SK-N-SH (cell line): ENCODE measurements around the gene U2AF1L4. TPM values are rescaled to one million over a fixed set of nuclear protein-coding genes. Genes with fewer than 3 reads are reported as not detected.
A peak's percentile ranks its signal among the peaks of the same experiment; 100 is the strongest.

Experiments
- CTCF ChIA-PET: fragments of 300-600, 350-600 bp; formaldehyde crosslinking; extraction: SDS; loops from one replicate; lab custom pipeline; 2021; lab: Yijun Ruan, JAX
- POLR2A ChIA-PET: fragments of 350-600 bp; sonication (Branson Sonifier 250); formaldehyde crosslinking; extraction: SDS; loops from one replicate; lab custom pipeline; 2020; ENCODE audit warnings: antibody characterized with exemption, inconsistent platforms; lab: Yijun Ruan, JAX
- DNase-seq: peaks from one replicate; pipeline ENCODE4 v3.0.0; 2012
- H2AFZ ChIP-seq: fragments of 200-600 bp; sonication (generic); 2 replicates; pipeline ENCODE4 v1.8.1; 2016; ENCODE audit warnings: antibody characterized with exemption, mild to moderate bottlenecking, low read depth
- H3F3A ChIP-seq: fragments of 200-600 bp; sonication (generic); replicated peaks from 2 replicates; pipeline ENCODE3; 2016; ENCODE audit warnings: antibody characterized with exemption, mild to moderate bottlenecking; ENCODE audit not compliant: insufficient read depth
- H3K27ac ChIP-seq, 2 experiments: fragments of 200-500 bp in 1 of 2; fragments of 200-600 bp in 1 of 2; sonication (Bioruptor generic) in 1 of 2; sonication (generic), shearing (Covaris generic) in 1 of 2; 2 replicates each; pipeline versions ENCODE4 v1.5.1 to v1.6.1; 2014 to 2016; ENCODE audit warnings: low read depth in 2 of 2, inconsistent platforms in 1 of 2, low read length in 1 of 2, mild to moderate bottlenecking in 1 of 2, mixed read lengths in 1 of 2
- H3K27me3 ChIP-seq: fragments of 200-600 bp; sonication (generic), shearing (Covaris generic); 2 replicates; pipeline ENCODE4 v1.6.1; 2016; ENCODE audit warnings: mixed run types; ENCODE audit not compliant: insufficient read depth
- H3K36me3 ChIP-seq, 2 experiments: fragments of 200-500 bp in 1 of 2; fragments of 200-600 bp in 1 of 2; sonication (Bioruptor generic) in 1 of 2; sonication (generic) in 1 of 2; replicated peaks in 1 of 2; 2 replicates each; pipeline versions ENCODE3 to v1.5.1; 2014 to 2016; ENCODE audit warnings: low read length in 1 of 2, mild to moderate bottlenecking in 1 of 2; ENCODE audit not compliant: insufficient read depth in 2 of 2, control insufficient read depth in 1 of 2
- H3K4me1 ChIP-seq, 2 experiments: fragments of 200-500 bp in 1 of 2; fragments of 200-600 bp in 1 of 2; sonication (Bioruptor generic) in 1 of 2; sonication (generic), shearing (Covaris generic) in 1 of 2; 2 replicates each; pipeline versions ENCODE4 v1.5.1 to v1.6.1; 2014 to 2016; ENCODE audit warnings: low read depth in 1 of 2, low read length in 1 of 2, mixed run types in 1 of 2; ENCODE audit not compliant: insufficient read depth in 2 of 2, control insufficient read depth in 1 of 2
- H3K4me2 ChIP-seq: fragments of 200-600 bp; sonication (generic), shearing (Covaris generic); 2 replicates; pipeline ENCODE4 v1.6.1; 2017; ENCODE audit warnings: mixed run types
- H3K4me3 ChIP-seq, 2 experiments: fragments of 200-500 bp in 1 of 2; fragments of 200-600 bp in 1 of 2; sonication (Bioruptor generic) in 1 of 2; sonication (generic), shearing (Covaris generic) in 1 of 2; 2 replicates each; pipeline versions ENCODE4 v1.5.1 to v1.8.1; 2014 to 2016; ENCODE audit warnings: low read depth in 2 of 2, inconsistent platforms in 1 of 2, low read length in 1 of 2, mild to moderate bottlenecking in 1 of 2, mixed read lengths in 1 of 2, moderate library complexity in 1 of 2
- H3K79me2 ChIP-seq: fragments of 200-600 bp; sonication (generic); 2 replicates; pipeline ENCODE4 v1.8.1; 2017; ENCODE audit warnings: mild to moderate bottlenecking; ENCODE audit not compliant: insufficient read depth
- H3K9ac ChIP-seq: fragments of 200-600 bp; sonication (generic); 2 replicates; pipeline ENCODE4 v1.6.1; 2017; ENCODE audit warnings: mixed run types
- H3K9me2 ChIP-seq: fragments of 200-600 bp; sonication (generic); 2 replicates; pipeline ENCODE4 v1.6.1; 2017; ENCODE audit warnings: mixed run types
- H3K9me3 ChIP-seq: fragments of 200-600 bp; sonication (generic); 2 replicates; pipeline ENCODE4 v1.6.1; 2017; ENCODE audit warnings: mixed run types, mild to moderate bottlenecking, moderate library complexity
- H4K20me1 ChIP-seq: fragments of 200-600 bp; sonication (generic); 2 replicates; pipeline ENCODE4 v1.6.1; 2017; ENCODE audit warnings: mild to moderate bottlenecking, mixed run types; ENCODE audit not compliant: insufficient read depth
- CHD2 ChIP-seq: fragments of 150-350 bp; IDR thresholded peaks from 2 replicates; pipeline ENCODE4 v1.6.1; 2018; ENCODE audit warnings: low read length; ENCODE audit not compliant: partially characterized antibody
- CTCF ChIP-seq: fragments of 200-600 bp; sonication (generic); IDR thresholded peaks from 2 replicates; pipeline ENCODE4 v1.6.1; 2017; ENCODE audit warnings: antibody characterized with exemption, mild to moderate bottlenecking, moderate library complexity
- FOXJ3 ChIP-seq: sonication (generic); formaldehyde crosslinking; IDR thresholded peaks from 2 replicates; pipeline ENCODE4 v1.5.1; 2020; ENCODE audit warnings: mild to moderate bottlenecking, missing genetic modification reagents
- GABPA ChIP-seq: IDR thresholded peaks from 2 replicates; pipeline ENCODE4 v1.4.0; 2012; ENCODE audit warnings: low read depth, mild to moderate bottlenecking
- JUND ChIP-seq: IDR thresholded peaks from 2 replicates; pipeline ENCODE4 v1.4.0; 2012
- MAX ChIP-seq: IDR thresholded peaks from 2 replicates; pipeline ENCODE4 v1.4.0; 2012; ENCODE audit warnings: low read depth
- MXI1 ChIP-seq: IDR thresholded peaks from 2 replicates; pipeline ENCODE4 v1.6.1; 2012; ENCODE audit warnings: mild to moderate bottlenecking, low read depth, low read length, improper control_type of control experiment
- NFIC ChIP-seq: IDR thresholded peaks from 2 replicates; pipeline ENCODE4 v1.4.0; 2012; ENCODE audit warnings: borderline replicate concordance
- RAD21 ChIP-seq: IDR thresholded peaks from 2 replicates; pipeline ENCODE4 v1.6.1; 2012; ENCODE audit warnings: mild to moderate bottlenecking, low read length
- RCOR1 ChIP-seq: fragments of 150-350 bp; IDR thresholded peaks from 2 replicates; pipeline ENCODE4 v1.6.1; 2017; ENCODE audit warnings: antibody characterized with exemption, low read length
- REST ChIP-seq: IDR thresholded peaks from 2 replicates; pipeline ENCODE4 v1.6.1; 2012; ENCODE audit warnings: mild to moderate bottlenecking, low read depth, low read length, moderate library complexity
- SIN3A ChIP-seq: IDR thresholded peaks from 2 replicates; pipeline ENCODE4 v1.6.1; 2012; ENCODE audit warnings: low read depth, mild to moderate bottlenecking, low read length, moderate library complexity, borderline replicate concordance
- SMC3 ChIP-seq: IDR thresholded peaks from 2 replicates; pipeline ENCODE4 v1.6.1; 2012; ENCODE audit warnings: low read depth, low read length, improper control_type of control experiment
- YY1 ChIP-seq: IDR thresholded peaks from 2 replicates; pipeline ENCODE4 v1.4.0; 2012; ENCODE audit warnings: low read depth, mild to moderate bottlenecking
- WGBS: methylation state at CpG from one replicate; pipeline ENCODE4 v1.1.6; 2017; ENCODE audit warnings: low lambda C conversion rate; 5-methylcytosine and 5-hydroxymethylcytosine counted together
- polyA plus RNA-seq, 3 experiments: library from polyadenylated mRNA; depleted of rRNA; stranded (reverse); fragments of >200 nt; gene quantifications; 2 replicates each; pipeline ENCODE4 v1.2.3, GENCODE V29; 2012

Gene U2AF1L4
- polyA plus RNA-seq, 1 of the 3 experiments (the other 2 are of a cell fraction), result 25.9 TPM

- Histone ChIP-seq H2AFZ (no peak overlapping the region), H3K9me3 (no peaks in the 10 kb centered on the region), H3K9ac (peak overlapping the region; percentile 69)
- WGBS, result 5% methylated on average over 33 of the region's 42 CpGs
- TF ChIP-seq CHD2, result no peak
- TF ChIP-seq REST, result no peak
- no peak for TF ChIP-seq SMC3
- peak; percentile 56 for TF ChIP-seq MAX
- no peak for TF ChIP-seq GABPA
- no peak for TF ChIP-seq YY1
- peak; percentile 64 for TF ChIP-seq MXI1
- TF ChIP-seq, all 33 proteins: peak for 2
- Histone ChIP-seq H3K9me2 (no peaks in the 10 kb centered on the region), H4K20me1 (peaks cover 28% of the 10 kb centered on the region), H3K36me3 (peaks cover 6 to 32% of the 10 kb centered on the region in 2 experiments), H3K4me3 (peak overlapping the region; percentile 86 to 88), H3K79me2 (peaks cover 28% of the 10 kb centered on the region), H3K4me2 (peak overlapping the region; percentile 97), H3K27ac (peak overlapping the region; percentile 58 to 82; a peak in 3 of 4 replicates), H3K27me3 (no peaks in the 10 kb centered on the region), H3F3A (peaks cover 6% of the 10 kb centered on the region), H3K4me1 (peaks cover 5 to 24% of the 10 kb centered on the region in 2 experiments; a peak in 3 of 4 replicates)
- DNase-seq, result peak; percentile 69
- CTCF ChIA-PET, result interaction anchor here (1.0 to 1.9 kb wide), 5 partner anchors 19 to 163 kb away, joined by 3 to 4 read pairs (median 3); no protein-coding TSS in a partner anchor
- POLR2A ChIA-PET, result interaction anchor here (1.2 kb wide), 1 partner anchor 22 kb away, joined by 3 read pairs; no protein-coding TSS in a partner anchor
These were observed 26.7 kb downstream of the U2AF1L4 start for GRCh38 chr19:35718345-35719041.

GRCh38 chr19:35717665-35718344 lies 27.4 kb downstream of the U2AF1L4 start, which contains the start of gene KMT2B:
Gene KMT2B (plus strand): TSS chr19:35718003. CDS start chr19:35718019, 16 bp downstream.
- Histone ChIP-seq H4K20me1 (peaks cover 28% of the 10 kb centered on the region), H3K27me3 (no peaks in the 10 kb centered on the region), H3K36me3 (peaks cover 6 to 25% of the 10 kb centered on the region in 2 experiments), H3K4me1 (peaks cover 5 to 24% of the 10 kb centered on the region in 2 experiments; a peak in 3 of 4 replicates), H3K27ac (peak within 1 kb of the TSS; percentile 62 to 95), H3K4me3 (peak within 1 kb of the TSS; percentile 88 to 91), H3K9me3 (no peaks in the 10 kb centered on the region), H3F3A (peaks cover 6% of the 10 kb centered on the region), H3K9ac (peak within 1 kb of the TSS; percentile 69), H2AFZ (peak within 1 kb of the TSS; percentile 86), H3K79me2 (peaks cover 28% of the 10 kb centered on the region), H3K4me2 (peak within 1 kb of the TSS; percentile 97), H3K9me2 (no peaks in the 10 kb centered on the region)
- no CpG with 5 or more reads among the region's 109 CpGs for WGBS
- POLR2A ChIA-PET, result interaction anchor here (1.2 kb wide), 1 partner anchor 23 kb away, joined by 3 read pairs; no protein-coding TSS in a partner anchor
- DNase-seq, result peak; percentile 99
- CTCF ChIA-PET, result interaction anchor here (1.0 to 1.9 kb wide), 4 partner anchors 19 to 162 kb away, joined by 3 to 4 read pairs (median 3); no protein-coding TSS in a partner anchor
- TF ChIP-seq SMC3 (no peak), REST (no peak), GABPA (no peak), RCOR1 (no peak), JUND (no peak), RAD21 (no peak), MXI1 (no peak), NFIC (no peak), SIN3A (no peak), FOXJ3 (CRISPR knock-in tag) (no peak), CTCF (no peak)
